SHP77 (cell line): ENCODE measurements around the gene CD63.
A peak's percentile ranks its signal among the peaks of the same experiment; 100 is the strongest.

Experiments
- DNase-seq, 2 experiments: peaks; one replicate each; lab custom pipeline; 2025; lab: John Stamatoyannopoulos, UW

Gene CD63

DNA sequence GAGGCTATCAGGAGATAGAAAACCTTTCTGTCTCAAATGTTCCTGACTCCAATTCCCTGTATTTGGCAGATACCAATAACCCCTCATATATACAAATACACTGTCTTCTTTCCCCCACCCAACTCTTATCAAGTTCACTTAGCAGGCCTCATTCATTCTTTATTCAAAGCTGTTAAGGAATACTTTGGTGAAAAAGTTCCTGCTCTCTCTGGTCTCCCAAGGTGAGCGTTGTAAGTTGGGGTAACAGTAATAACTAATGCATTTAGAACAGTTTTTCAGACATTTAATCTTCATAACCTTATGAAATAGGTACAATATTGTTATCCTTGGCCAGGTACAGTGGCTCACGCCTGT lies 10.2 kb upstream of the CD63 start:
- DNase-seq: no peak

DNA sequence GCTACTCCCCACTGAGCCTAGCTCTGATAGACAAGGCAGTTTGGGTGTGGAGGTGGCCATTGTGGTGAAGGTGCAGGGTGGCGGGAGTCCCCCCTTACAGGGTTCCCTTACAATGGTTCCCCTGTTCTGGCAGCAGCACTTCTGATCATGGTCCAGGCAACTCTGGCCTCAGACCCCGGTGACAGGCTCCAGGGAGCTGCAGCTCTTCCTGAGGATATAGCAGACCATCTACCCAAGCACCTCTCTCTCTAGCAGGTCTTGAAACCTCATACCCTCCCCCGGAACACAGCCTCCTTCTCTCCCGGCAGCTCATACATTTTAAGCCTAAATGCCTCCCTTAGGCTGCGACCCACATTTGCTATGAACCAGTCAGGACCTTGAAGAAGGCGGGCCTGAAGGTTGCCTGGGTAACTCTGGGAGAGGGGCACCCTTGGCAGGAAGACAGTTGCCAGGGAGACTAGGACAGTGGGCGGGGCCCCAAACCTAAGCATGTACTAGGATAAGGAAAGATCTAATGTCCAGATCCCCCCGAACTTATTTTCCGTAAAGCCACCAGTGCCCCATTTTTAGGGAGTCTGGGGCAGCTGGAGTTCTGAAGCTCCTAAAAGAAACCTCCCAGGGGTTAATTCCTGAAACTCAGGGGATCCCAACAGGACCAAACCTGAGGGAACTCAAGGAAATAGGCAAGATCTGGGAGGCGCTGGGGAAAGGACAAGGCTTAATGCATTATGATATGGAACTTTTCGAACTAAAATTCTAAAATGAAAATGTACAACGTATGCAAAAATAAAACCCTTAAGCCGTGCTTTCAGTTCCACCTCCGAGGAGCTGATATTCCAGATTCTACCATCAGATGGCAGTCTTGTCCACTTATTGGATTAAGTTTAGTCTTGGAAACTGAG lies 9.6 kb upstream of the CD63 start:
- DNase-seq: peak; percentile 77 to 89

DNA sequence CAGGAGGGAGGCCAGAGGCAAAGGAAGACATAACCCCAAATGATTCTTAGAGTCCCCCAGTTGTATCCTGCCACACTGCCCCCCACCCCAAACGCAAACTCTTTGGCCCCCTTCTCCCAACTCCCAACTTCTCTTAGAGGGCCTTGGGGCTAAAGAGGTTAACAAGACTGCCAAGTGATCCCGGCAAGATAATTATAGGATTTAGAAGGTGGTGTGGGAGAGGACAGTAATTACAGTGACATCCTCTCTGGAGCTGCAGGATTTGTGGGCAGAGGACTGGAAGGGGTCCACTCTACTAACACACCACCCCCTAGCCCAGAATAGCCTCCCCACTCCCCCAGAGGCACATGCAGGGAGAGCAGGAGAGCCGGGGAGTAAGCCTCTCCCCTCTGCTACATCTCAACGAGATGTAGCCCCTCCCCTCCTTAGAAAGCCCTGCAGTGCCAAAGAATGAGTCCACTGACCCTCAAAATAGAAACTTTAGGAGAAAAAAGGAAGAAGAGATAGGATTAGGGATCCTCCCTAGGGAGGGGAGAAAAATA lies 8.8 kb upstream of the CD63 start:
- peak in 1 of 2 experiments; percentile 2 for DNase-seq

DNA sequence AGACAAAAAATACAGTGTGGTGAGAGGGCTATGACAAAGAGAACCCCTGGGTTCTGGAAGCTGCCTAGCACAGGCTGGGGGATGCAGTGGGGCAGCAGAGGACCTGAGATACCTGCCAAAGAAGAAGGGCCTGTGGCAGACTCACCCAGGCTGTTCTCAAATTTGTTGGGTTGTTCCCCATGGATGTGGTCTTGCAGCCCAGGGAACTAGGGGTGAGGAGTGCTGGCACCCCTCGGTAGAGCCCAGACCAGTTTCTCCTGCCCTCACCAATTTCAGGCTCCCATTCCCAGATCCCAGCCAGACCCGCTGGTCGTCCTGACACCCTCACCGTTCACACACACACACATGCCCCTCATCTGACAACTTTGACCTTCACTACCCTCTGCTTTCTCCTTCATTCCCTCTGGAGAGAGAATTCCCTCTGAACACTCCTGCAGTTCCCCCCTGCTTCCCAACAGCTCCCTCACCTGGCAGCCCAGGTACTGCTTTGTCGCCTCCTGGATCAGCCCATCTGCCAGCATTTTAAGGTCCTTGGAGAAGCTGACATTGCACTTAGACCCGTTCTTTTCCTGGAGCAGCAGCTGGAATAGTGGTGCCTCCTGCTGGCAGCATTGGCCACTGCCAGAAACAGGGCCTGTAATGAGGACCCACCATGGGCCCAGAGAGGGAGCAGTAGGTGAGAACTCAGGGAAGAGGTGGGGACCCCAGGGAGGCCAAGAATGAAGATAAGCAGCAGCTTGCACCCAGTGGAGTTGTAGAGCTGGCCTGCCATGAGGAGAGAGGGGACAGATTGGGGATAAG lies 8.2 kb upstream of the CD63 start:
- DNase-seq: peak; percentile 81 to 86

DNA sequence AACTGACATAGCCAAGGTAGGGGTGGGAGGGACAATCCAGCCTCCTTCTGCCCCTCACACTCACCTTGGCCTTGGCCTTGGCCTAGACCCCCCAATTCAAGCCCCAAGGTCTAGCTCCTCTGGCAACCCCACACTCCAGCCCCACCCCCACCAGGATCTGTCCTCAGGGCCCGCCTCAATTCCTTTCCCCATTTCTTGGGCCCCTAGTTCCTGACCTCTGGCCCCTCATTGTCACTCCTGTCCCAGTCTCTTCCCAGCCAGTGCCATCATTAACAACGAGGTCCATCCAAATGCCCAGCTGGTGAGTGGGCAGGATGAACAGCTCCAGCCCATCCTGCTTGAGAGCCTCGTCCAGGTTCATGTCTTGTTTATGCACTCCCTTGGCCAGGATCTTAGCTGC lies 7.3 kb upstream of the CD63 start:
- no peak for DNase-seq

DNA sequence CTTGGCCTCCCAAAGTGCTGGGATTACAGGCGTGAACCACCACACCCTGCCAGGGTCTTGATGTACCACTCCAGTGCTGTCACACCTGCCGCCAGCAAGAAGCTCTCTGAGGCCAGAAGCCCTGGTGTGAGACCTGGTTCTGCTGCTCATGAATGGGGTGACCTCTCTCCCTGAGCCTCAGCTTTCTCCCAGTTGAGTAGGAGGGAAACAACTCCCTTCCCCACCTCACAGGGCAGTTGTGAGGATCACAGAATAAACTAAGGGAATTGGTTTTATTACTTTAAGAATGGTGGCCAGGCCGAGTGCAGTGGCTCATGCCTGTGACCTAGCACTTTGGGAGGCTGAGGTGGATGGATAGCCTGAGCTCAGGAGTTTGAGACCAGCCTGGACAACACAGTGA lies 5.8 kb upstream of the CD63 start:
- no peak for DNase-seq

DNA sequence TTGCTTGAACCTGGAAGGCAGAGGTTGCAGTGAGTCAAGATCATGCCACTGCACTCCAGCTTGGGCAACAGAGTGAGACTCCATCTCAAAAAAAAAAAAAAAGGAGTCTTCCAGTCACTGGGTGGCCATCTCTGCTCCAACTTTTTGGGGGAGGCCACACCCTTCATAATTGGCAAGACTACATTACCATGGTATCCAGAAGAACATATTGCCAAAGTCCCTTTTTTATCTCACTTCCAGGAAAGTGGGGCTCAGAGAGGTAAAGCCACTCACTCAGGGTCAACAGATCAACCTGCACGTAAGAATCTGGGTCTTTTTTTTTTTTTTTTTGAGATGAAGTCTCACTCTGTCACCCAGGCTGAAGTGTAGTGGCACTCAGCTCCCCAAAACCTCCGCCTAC lies 5.0 kb upstream of the CD63 start:
- no peak for DNase-seq

DNA sequence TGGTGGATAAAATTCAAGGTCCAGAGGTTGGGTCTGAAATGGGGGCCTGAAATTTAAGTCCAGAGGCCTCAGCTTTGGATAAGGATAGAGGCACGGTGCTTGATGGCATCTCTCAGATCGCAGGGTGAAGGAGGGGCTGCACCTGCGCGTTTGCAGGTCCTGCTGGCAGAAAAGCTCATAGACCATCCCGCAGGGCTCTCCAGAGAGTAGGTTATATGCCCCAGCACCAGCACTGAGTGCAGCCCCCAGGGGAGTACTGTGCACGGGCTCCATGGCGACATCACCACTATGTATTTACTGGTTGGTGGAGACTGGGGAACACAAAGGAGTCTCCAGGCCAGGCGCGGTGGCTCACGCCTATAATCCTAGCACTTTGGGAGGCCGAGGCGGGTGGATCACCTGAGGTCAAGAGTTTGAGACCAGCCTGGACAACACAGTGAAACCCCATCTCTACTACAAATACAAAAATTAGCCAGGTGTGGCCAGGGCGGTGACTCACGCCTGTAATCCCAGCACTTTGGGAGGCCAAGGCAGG lies 4.3 kb upstream of the CD63 start:
- no peak for DNase-seq

DNA sequence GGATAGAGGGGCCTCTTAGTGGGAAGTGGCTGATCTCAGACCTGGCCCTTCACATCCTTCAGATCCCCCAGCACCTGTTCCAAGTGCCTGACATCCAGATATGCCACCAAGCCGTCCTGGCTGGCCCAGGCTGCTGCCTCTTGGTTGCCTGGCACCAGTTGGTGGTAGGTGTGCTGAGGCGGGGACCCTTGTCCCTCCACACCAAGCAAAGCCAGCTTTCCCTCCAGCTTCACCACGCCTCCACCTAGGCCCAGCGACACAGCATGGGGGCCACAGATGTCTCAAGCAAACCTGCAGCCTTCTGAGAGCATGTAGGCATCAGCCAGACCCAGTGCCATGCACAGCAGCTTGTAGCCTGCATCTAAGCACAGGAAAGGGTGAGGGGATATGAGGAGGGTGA lies 3.5 kb upstream of the CD63 start:
- DNase-seq: no peak

DNA sequence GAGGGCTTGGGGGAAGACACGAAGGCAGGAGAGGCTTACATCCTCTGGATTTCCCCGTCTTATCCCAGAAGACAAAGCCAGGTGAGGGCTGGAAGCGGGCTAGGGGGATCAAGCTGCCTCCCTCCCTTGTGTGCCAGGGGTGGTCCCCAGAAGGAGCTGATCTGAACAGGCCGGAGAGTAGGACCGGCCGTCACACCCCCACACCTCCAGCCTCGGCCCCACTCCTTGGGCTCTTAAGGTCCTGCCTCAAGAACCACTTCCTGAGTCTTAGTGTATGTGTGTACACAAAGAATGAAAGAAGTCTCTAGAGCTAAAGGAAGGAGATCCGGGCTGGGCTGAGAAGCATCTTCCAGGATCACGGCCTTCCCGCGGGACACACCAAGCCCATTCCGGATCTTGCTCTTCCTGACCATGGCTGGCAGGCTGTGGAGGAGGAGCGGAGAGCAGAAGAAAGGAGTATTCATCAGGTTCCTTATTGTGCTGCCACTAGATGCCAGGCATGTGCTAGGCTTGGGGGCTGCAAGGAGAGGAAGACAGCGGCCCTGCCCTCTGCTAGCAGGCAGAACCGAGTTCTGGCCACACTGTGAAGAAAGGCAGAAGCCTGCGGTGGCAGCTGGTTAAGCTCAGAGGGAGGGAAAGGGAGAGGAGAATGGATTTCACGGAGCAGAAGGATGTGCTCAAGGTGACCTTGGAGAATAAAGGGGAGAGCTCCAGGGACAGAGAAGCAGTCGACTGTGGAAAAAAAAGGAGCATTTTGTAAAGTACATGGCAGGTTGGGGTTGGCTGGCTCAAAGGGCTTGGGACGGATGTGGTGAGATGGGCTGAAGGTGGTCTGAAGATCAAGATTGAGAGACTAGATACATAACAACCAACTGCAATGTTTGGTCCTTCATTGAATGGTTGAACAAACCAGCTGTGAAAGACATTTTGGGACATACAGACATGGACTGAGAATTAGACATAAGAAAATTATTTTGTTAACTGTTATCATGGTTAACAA lies 1.3 kb upstream of the CD63 start:
- peak; percentile 13 to 44 for DNase-seq

DNA sequence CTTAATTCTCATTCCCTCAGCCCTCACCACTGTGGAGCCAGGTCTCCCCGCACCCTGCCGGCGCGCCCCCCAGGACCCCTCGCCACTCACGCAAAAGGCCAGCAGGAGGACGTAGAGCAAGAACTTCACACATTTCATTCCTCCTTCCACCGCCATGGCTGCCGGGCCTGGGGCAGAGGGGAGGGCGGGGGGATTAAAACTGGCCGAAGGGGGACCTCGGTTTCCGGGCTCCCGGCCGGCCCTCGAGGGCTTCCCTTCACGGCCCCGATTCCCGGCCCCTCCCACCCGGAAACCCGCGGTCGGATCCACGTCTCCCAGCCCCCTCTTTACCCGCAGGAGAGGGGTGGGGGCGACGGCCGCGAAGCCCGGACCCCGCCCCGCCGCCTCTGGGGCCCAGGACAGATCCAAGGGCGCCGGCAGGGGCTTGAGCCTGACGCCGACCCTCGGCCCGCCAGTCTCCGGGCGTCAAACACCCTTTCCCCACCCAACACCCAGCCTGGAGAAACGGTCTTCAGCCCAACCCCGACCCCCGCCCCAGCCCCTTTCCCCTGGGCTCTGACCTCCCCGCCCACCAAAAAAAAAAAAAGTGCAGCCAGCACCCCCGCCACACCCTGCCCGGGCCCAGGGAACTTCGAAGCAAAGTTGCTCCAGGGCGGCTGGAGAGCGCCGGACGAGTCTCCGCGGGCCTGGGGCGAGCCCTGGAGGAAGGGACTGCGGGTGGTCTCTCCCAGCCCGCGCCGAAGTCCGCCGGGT lies 447 bp downstream of the CD63 start:
- DNase-seq: peak in 1 of 2 experiments; percentile 13

DNA sequence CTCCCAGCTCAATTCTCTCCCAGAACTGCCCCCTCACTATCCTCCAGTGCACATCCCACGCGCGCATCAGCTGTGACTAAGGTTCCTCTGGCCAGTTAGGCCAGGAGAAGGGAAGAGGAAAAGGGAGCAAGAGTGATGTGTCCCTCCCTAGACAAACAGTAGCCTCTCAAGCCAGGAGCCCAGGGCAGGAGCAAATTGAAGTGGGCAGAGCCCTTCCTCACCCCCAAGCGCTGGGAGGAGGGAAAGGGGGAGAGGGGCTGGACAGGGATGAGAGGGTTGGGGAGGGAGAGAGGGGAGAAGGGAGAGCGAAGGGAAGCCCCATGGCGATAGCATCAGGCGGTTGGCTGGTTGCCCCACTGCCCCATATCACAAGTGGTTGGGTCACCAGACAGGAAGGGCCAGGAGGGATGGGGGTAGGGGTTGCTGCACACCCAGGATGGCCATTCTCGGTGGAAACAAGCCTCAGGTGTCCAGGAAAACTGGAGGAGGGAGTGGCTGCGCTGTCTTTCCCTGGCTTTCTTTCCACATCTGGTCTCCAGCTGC lies 1.1 kb downstream of the CD63 start:
- DNase-seq: peak in 1 of 2 experiments; percentile 20

DNA sequence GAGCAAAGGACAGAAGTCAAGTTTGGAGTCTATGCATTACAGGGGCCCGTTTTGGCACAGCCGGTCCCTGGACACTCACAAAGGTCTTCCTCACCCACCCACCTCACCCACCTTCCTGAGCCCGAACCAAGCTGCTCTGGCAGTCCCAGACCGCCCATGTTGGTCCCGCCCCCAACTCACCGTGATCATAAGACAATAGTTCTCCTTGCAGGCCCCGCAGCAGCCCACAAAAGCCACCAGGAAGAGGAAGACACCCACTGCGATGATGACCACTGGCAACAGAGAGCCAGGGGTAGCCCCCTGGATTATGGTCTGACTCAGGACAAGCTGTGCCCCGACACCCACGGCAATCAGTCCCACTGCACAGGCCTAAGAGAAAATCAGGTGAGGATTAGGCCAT lies 1.8 kb downstream of the CD63 start:
- DNase-seq: no peak

DNA sequence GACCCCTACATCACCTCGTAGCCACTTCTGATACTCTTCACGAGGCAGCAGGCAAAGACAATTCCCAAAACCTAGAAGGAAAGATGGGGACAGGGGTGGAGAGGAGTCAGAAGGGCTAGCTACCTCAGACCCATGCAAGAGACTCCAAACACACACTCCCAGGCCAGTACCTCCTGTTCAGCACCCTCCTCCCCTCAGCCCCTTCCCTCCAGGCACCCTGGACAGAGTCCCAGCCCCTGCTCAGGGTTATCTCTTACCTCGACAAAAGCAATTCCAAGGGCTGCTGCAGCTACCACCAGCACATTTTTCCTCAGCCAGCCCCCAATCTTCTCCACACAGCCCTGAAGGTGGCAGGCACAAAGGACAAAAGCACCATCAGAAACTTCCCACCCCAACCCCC lies 3.3 kb downstream of the CD63 start:
- DNase-seq: no peak

DNA sequence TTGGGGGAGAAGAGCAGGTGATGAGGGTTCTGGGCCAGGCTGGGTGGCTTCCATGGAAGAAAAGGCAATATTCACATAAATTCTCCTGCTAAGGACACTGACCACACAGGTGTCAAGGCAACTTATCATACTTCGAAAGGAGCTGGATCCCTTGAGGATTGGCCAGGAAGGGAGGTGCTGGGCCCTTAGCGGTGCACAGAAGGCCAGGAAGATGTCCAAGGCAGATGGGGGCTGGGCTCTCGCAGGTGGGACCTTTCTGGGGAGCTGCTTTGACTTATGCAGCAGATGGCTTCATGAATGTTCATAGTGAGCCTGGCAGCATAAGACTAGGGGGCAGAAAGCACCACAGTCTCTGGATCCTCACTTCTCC lies 3.9 kb downstream of the CD63 start:
- DNase-seq: no peak

DNA sequence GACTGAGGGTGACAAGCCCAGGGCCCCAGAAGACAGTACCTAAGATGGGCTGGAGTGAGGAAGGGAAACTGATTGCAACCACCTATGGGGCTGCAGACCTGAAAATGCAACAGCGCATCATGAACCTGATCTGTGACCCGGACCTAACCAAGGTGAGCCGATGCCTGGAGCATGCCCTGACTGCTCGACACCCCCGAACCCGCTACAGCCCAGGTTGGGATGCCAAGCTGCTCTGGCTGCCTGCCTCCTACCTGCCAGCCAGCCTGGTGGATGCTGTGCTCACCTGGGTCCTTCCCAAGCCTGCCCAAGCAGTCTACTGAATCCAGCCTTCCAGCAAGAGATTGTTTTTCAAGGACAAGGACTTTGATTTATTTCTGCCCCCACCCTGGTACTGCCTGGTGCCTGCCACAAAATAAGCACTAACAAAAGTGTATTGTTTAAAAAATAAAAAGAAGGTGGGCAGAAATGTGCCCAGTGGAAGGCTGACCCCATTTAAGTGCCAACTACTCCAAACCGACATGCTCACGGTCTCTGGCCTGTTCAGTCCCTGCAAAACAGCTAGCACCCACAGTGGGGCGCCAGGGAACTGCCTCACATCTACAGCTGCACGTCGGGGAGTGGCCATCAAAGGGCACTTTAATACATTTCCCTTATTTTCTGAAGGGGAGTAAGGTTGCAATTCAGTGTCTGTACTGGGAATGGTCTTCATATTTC lies 4.4 kb downstream of the CD63 start:
- DNase-seq: peak; percentile 35 to 53

DNA sequence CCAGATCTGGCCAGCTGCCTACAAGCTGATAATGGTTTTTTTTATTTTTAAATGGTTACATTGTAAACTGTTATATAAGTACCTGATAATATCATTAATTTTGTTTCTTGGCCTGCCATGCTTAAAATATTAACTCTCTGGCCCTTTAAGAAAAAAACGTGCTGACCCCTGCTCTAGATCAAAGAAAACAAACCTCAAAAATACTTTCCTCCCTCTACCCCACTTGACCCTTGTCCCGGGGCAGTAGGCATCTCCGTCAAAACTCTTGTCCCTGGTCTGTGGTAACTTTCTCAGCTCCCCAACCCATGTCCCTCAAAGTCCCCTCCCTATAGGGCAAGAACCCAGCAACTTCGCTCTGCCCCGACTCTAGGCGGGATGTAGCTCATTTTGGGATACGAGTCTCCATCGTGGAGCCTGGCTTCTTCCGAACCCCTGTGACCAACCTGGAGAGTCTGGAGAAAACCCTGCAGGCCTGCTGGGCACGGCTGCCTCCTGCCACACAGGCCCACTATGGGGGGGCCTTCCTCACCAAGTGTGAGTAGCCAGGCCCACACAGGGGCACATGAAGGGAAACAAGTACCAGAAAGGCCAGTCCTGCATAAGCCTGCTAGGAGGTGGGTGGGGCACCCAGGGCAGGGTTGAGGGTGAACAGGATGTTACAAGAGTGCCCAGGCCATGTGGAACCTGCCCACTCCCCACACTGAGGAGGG lies 5.1 kb downstream of the CD63 start:
- no peak for DNase-seq

DNA sequence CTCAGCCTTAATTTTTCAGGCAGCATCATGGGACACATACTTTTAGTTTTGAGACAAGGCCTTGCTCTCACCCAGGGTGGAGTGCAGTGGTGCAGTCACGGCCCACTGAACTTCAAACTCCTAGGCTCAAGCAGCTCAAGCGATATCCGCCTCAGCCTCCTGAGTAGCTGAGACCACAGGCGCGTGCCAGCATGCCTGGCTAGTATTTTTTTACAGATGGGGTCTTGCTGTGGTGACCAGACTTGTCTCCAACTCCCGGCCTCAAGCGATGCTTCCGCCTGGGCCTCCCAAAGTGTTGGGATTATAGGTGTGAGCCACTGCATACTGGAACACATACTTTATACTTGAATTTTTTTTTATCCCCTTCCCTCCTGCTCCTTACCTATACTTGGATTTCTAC lies 5.9 kb downstream of the CD63 start:
- DNase-seq: no peak

DNA sequence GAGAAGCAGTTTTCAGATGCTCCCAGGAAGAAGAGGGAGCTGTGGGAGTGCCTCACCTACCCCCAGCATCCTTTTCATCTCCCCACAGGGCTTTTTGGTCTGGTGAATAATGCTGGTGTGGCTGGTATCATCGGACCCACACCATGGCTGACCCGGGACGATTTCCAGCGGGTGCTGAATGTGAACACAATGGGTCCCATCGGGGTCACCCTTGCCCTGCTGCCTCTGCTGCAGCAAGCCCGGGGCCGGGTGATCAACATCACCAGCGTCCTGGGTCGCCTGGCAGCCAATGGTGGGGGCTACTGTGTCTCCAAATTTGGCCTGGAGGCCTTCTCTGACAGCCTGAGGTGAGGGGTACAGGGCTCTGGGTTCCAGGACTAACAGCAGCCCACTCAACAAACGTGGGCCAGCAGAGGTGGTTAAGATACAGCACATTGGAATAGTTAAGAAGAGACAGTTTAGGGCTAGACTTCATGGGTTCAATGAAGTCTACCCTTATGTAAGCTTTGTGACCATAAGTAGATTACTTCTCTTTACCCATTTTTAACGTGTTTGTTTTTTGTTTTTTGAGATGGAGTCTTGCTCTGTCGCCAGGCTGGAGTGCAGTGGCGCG lies 7.1 kb downstream of the CD63 start:
- no peak for DNase-seq
